HepG2 (cell line): Measurements from ENCODE around the gene SH3PXD2A. TPM values are rescaled to one million over a fixed set of nuclear protein-coding genes. Genes with fewer than 3 reads are reported as not detected.
"Not testable (repeated sequence)": the region's sequence is repeated elsewhere in the genome, so short reads cannot be mapped to it uniquely, and the experiment has no call there.

Source experiments
- ATAC-seq: fragments of 200-7000 bp; cut with Tn5 transposase; 3 replicates; pipeline ENCODE4 v1.9.1; 2020; ENCODE audit warnings: mild to moderate bottlenecking, moderate library complexity
- BruUV-seq: library from RNA; stranded (reverse); fragments of 400-500 nt; replicated peaks from 2 replicates; lab custom pipeline; 2021; lab: Mats Ljungman, UMichigan
- CTCF ChIA-PET: fragments of 300-600 bp; formaldehyde crosslinking; extraction: SDS; loops from one replicate; lab custom pipeline; 2021; ENCODE audit warnings: low total read pairs, inconsistent platforms, low intra/inter-chr PET ratio; lab: Yijun Ruan, JAX
- POLR2A ChIA-PET: fragments of 350-600 bp; sonication (Branson Sonifier 250); formaldehyde crosslinking; loops from one replicate; lab custom pipeline; 2020; ENCODE audit warnings: antibody characterized with exemption, inconsistent platforms; lab: Yijun Ruan, JAX
- DNase-seq: peaks from one replicate; pipeline ENCODE4 v3.0.0-alpha.2; 2015; ENCODE audit warnings: low spot score
- FAIRE-seq: peaks from 3 replicates; lab custom pipeline; 2011; peaks lifted over from hg19 to GRCh38; lab: Jason Lieb, UNC
- H2AFZ ChIP-seq: one replicate; pipeline ENCODE4 v1.6.1; 2011; ENCODE audit warnings: low read length, inconsistent platforms
- H3K27ac ChIP-seq: fragments of 300-600 bp; 3 replicates; pipeline ENCODE4 v1.8.0; 2011; ENCODE audit warnings: mixed run types, mild to moderate bottlenecking, mixed read lengths, low read length, inconsistent platforms; ENCODE audit not compliant: insufficient read depth; ENCODE audit errors: extremely low read length
- H3K27me3 ChIP-seq, 2 experiments: fragments of 200-600 bp in 1 of 2; 2 replicates in 1 of 2; 3 replicates in 1 of 2; pipeline versions ENCODE4 v1.6.0 to v1.8.0; 2011; ENCODE audit warnings: low read length in 2 of 2, mild to moderate bottlenecking in 2 of 2, moderate library complexity in 2 of 2, inconsistent platforms in 1 of 2; ENCODE audit not compliant: insufficient read depth in 2 of 2, control insufficient read depth in 1 of 2
- H3K36me3 ChIP-seq, 2 experiments: fragments of 200-600 bp in 1 of 2; replicated peaks in 1 of 2; 2 replicates in 1 of 2; 3 replicates in 1 of 2; pipeline versions ENCODE4 v1.5.1 to v1.8.0; 2011; ENCODE audit warnings: low read length in 2 of 2, inconsistent platforms in 1 of 2; ENCODE audit not compliant: insufficient read depth in 2 of 2, control insufficient read depth in 1 of 2
- H3K4me1 ChIP-seq: 2 replicates; pipeline ENCODE4 v1.5.1; 2012; ENCODE audit warnings: low read length, inconsistent platforms; ENCODE audit not compliant: insufficient read depth
- H3K4me2 ChIP-seq: 2 replicates; pipeline ENCODE4 v1.6.0; 2011; ENCODE audit warnings: low read depth, low read length, inconsistent platforms
- H3K4me3 ChIP-seq, 3 experiments: fragments of 200-600 bp in 1 of 3; sonication (generic), shearing (Covaris generic) in 1 of 3; replicated peaks in 1 of 3; 2 replicates each; pipeline ENCODE4 v1.5.1; 2011 to 2016; ENCODE audit warnings: low read length in 3 of 3, inconsistent platforms in 2 of 3, low read depth in 2 of 3, mild to moderate bottlenecking in 2 of 3, control low read depth in 1 of 3, mixed read lengths in 1 of 3; ENCODE audit not compliant: insufficient read depth in 1 of 3
- H3K79me2 ChIP-seq: one replicate; pipeline ENCODE4 v1.6.1; 2011; ENCODE audit warnings: low read length, inconsistent platforms; ENCODE audit not compliant: insufficient read depth
- H3K9ac ChIP-seq: 2 replicates; pipeline ENCODE4 v1.6.0; 2011; ENCODE audit warnings: mild to moderate bottlenecking, low read depth, low read length, inconsistent platforms; ENCODE audit not compliant: insufficient read depth
- H3K9me3 ChIP-seq: 2 replicates; pipeline ENCODE4 v1.5.1; 2012; ENCODE audit warnings: mild to moderate bottlenecking, low read length
- H4K20me1 ChIP-seq: 2 replicates; pipeline ENCODE4 v1.6.0; 2011; ENCODE audit warnings: inconsistent platforms, mild to moderate bottlenecking, low read length, moderate library complexity; ENCODE audit not compliant: insufficient read depth
- CREB1 ChIP-seq, 2 experiments: fragments of 450-650 bp in 1 of 2; IDR thresholded peaks; 2 replicates each; pipeline ENCODE4 v1.6.1; 2016 to 2017; ENCODE audit warnings: control low read depth in 1 of 2, mild to moderate bottlenecking in 1 of 2, missing compliant biosample characterization in 1 of 2, missing genetic modification characterization in 1 of 2
- ZNF770 ChIP-seq: sonication (generic); formaldehyde crosslinking; IDR thresholded peaks from 2 replicates; pipeline ENCODE4 v1.5.0; 2020; ENCODE audit warnings: mild to moderate bottlenecking, missing genetic modification reagents
- WGBS: methylation state at CpG from one replicate; pipeline ENCODE4 v1.1.6; 2017; ENCODE audit warnings: low lambda C conversion rate; 5-methylcytosine and 5-hydroxymethylcytosine counted together
- in situ Hi-C: cut with HindIII; loops from 2 replicates; pipeline ENCODE4 v1.10.0; 2017; ENCODE audit warnings: low pct_unique_long_range_greater_than_20kb; ENCODE audit not compliant: extremely low pct_ligation_motif_present
- intact Hi-C: fragments of 100-400 bp; cut with micrococcal nuclease; formaldehyde crosslinking; loops from one replicate; pipeline ENCODE4 v1.10.0; 2022; ENCODE audit not compliant: unreplicated experiment
- polyA plus RNA-seq, 8 experiments: library from polyadenylated mRNA; depleted of rRNA in 3 of 8; stranded (reverse) in 7 of 8; unstranded in 1 of 8; fragments of >200 nt; fragmentation: Illumina TruSeq in 4 of 8; extraction: Trizol in 4 of 8; gene quantifications; 2 replicates each; pipeline versions ENCODE4 v1.2.1 to v1.2.3, GENCODE V29; 2011 to 2016; ENCODE audit warnings: low read depth in 4 of 8, missing spikeins in 1 of 8, mixed read lengths in 1 of 8; ENCODE audit not compliant: insufficient read depth in 1 of 8
- total RNA-seq, 5 experiments: library from RNA; depleted of rRNA; stranded (reverse); fragments of >200 nt; fragmentation: Illumina TruSeq; extraction: Trizol; gene quantifications; 2 replicates each; pipeline ENCODE4 v1.2.3, GENCODE V29; 2016; ENCODE audit warnings: low read depth in 1 of 5

The SH3PXD2A gene
- total and polyA plus RNA-seq, 2 of the 13 experiments (the other 11 are each of a cell fraction or from before 2014, with no cell fraction given), result 11.1 to 11.3 TPM

- H3K79me2 ChIP-seq, H3K4me3 ChIP-seq, CTCF ChIA-PET, H3K4me2 ChIP-seq, H3K27me3 ChIP-seq, intact Hi-C loops, POLR2A ChIA-PET, H2AFZ ChIP-seq, in situ Hi-C loops, H4K20me1 ChIP-seq, H3K9ac ChIP-seq, ATAC-seq, H3K4me1 ChIP-seq, FAIRE-seq, H3K27ac ChIP-seq, DNase-seq, H3K9me3 ChIP-seq, BruUV-seq: not testable (repeated sequence)
- peaks cover 30 to 57% of the 10 kb centered on the region in 2 experiments for H3K36me3 ChIP-seq
- WGBS, result no CpG with 5 or more reads among the region's 32 CpGs
These were observed 248.3 kb downstream of the SH3PXD2A start for GRCh38 chr10:103607051-103607450.

GRCh38 chr10:103606097-103606438 lies 249.3 kb downstream of the SH3PXD2A start:
- POLR2A ChIA-PET, result interaction anchor here (1.0 kb wide), 1 partner anchor 56 kb away, joined by 3 read pairs; no protein-coding TSS in a partner anchor
- H4K20me1 ChIP-seq; H3K4me1 ChIP-seq; BruUV-seq; H3K4me2 ChIP-seq; ATAC-seq; DNase-seq; H3K9ac ChIP-seq; H2AFZ ChIP-seq; intact Hi-C loops; H3K79me2 ChIP-seq; in situ Hi-C loops; H3K9me3 ChIP-seq; H3K27me3 ChIP-seq; H3K4me3 ChIP-seq; H3K27ac ChIP-seq; FAIRE-seq; TF ChIP-seq CREB1 (CRISPR knock-in tag; IDR thresholded peaks at IDR 0.05): not testable (repeated sequence)
- CTCF ChIA-PET, result interaction anchor here (1.5 kb wide), 2 partner anchors 60 to 80 kb away, joined by 5 to 10 read pairs; no protein-coding TSS in a partner anchor
- WGBS, result 100% methylated on average over 1 of the region's 1 CpG
- peaks cover 29 to 47% of the 10 kb centered on the region in 2 experiments for H3K36me3 ChIP-seq
- TF ChIP-seq ZNF770 (CRISPR knock-in tag), result peak; percentile 62; the same call in 1 of the 2 replicates
- peak; percentile 80 for TF ChIP-seq CREB1 (IDR thresholded peaks at IDR 0.05)
